Neural cell (in vitro differentiated cells): Measurements from ENCODE around the gene MCUR1. TPM values are rescaled to one million over a fixed set of nuclear protein-coding genes. Genes with fewer than 3 reads are reported as not detected.
"Not testable (repeated sequence)": the region's sequence is repeated elsewhere in the genome, so short reads cannot be mapped to it uniquely, and the experiment has no call there.

ENCODE experiments used
- H2AFZ ChIP-seq: fragments of 200-600, 300-800 bp; sonication (generic), shearing (Covaris generic); 2 replicates; pipeline ENCODE4 v1.6.0; 2014; ENCODE audit warnings: low read depth, mild to moderate bottlenecking, antibody characterized with exemption, low read length, moderate library complexity
- H3F3A ChIP-seq: fragments of 200-600 bp; shearing (Covaris generic); 2 replicates; pipeline ENCODE4 v1.6.1; 2016; ENCODE audit warnings: mild to moderate bottlenecking, moderate library complexity, mixed read lengths, antibody characterized with exemption, low read length; ENCODE audit not compliant: insufficient read depth, poor library complexity, severe bottlenecking
- H3K27ac ChIP-seq: fragments of 200-600, 300-800 bp; sonication (generic), shearing (Covaris generic); 2 replicates; pipeline ENCODE4 v1.5.1; 2014; ENCODE audit warnings: mild to moderate bottlenecking, low read length, moderate library complexity
- H3K27me3 ChIP-seq: fragments of 300-800, 200-600 bp; sonication (generic), shearing (Covaris generic); 2 replicates; pipeline ENCODE4 v1.6.0; 2014; ENCODE audit warnings: mild to moderate bottlenecking, low read depth, low read length, moderate library complexity; ENCODE audit not compliant: insufficient read depth
- H3K36me3 ChIP-seq: fragments of 300-800, 200-600 bp; sonication (generic), shearing (Covaris generic); 2 replicates; pipeline ENCODE4 v1.5.1; 2014; ENCODE audit warnings: mild to moderate bottlenecking, antibody characterized with exemption, low read length, moderate library complexity; ENCODE audit not compliant: insufficient read depth
- H3K4me2 ChIP-seq: fragments of 300-800, 200-600 bp; sonication (generic), shearing (Covaris generic); 2 replicates; pipeline ENCODE4 v1.6.0; 2014; ENCODE audit warnings: mild to moderate bottlenecking, low read length
- H3K4me3 ChIP-seq: fragments of 300-800, 200-600 bp; sonication (generic), shearing (Covaris generic); 2 replicates; pipeline ENCODE4 v1.5.1; 2014; ENCODE audit warnings: mild to moderate bottlenecking, low read length, moderate library complexity
- H3K79me2 ChIP-seq: fragments of 200-600 bp; shearing (Covaris generic); replicated peaks from 2 replicates; pipeline ENCODE4 v1.6.0; 2014; ENCODE audit warnings: mild to moderate bottlenecking, low read length, moderate library complexity; ENCODE audit not compliant: insufficient read depth
- H3K9ac ChIP-seq: fragments of 300-800, 200-600 bp; sonication (generic), shearing (Covaris generic); 2 replicates; pipeline ENCODE4 v1.6.1; 2016; ENCODE audit warnings: mild to moderate bottlenecking, low read length, mixed read lengths
- H3K9me2 ChIP-seq: fragments of 200-600 bp; shearing (Covaris generic); 2 replicates; pipeline ENCODE4 v1.6.1; 2016; ENCODE audit warnings: mild to moderate bottlenecking, low read length, mixed read lengths; ENCODE audit not compliant: insufficient read depth
- H3K9me3 ChIP-seq: fragments of 200-600, 300-800 bp; sonication (generic), shearing (Covaris generic); 2 replicates; pipeline ENCODE4 v1.6.1; 2016; ENCODE audit warnings: mild to moderate bottlenecking, mixed run types, low read length, moderate library complexity, mixed read lengths
- H4K20me1 ChIP-seq: fragments of 200-600 bp; shearing (Covaris generic); 2 replicates; pipeline ENCODE4 v1.6.1; 2016; ENCODE audit warnings: mild to moderate bottlenecking, mixed run types; ENCODE audit not compliant: insufficient read depth
- CTCF ChIP-seq: fragments of 450-650 bp; IDR thresholded peaks from 2 replicates; pipeline ENCODE4 v1.5.1; 2014; ENCODE audit warnings: antibody characterized with exemption, mild to moderate bottlenecking, moderate library complexity; ENCODE audit not compliant: poor library complexity, severe bottlenecking
- EP300 ChIP-seq: fragments of 450-650 bp; conservative IDR thresholded peaks from 2 replicates; pipeline ENCODE4 v1.6.1; 2014; ENCODE audit warnings: antibody characterized with exemption, mild to moderate bottlenecking, moderate library complexity; ENCODE audit not compliant: poor library complexity, severe bottlenecking
- EZH2 ChIP-seq: fragments of 200-600, 300-800 bp; shearing (Covaris generic), sonication (generic); IDR thresholded peaks from 2 replicates; pipeline ENCODE4 v1.6.1; 2014; ENCODE audit warnings: antibody characterized with exemption, low read length, borderline replicate concordance, mild to moderate bottlenecking; ENCODE audit not compliant: insufficient read depth, poor library complexity, severe bottlenecking
- MXI1 ChIP-seq: fragments of 450-650 bp; conservative IDR thresholded peaks from 2 replicates; pipeline ENCODE4 v1.6.1; 2014; ENCODE audit warnings: antibody characterized with exemption, mild to moderate bottlenecking; ENCODE audit not compliant: poor library complexity, severe bottlenecking
- POLR2AphosphoS5 ChIP-seq: IDR thresholded peaks from 2 replicates; pipeline ENCODE4 v1.6.1; 2012
- RAD21 ChIP-seq: fragments of 450-650 bp; conservative IDR thresholded peaks from 2 replicates; pipeline ENCODE4 v1.6.1; 2014; ENCODE audit warnings: antibody characterized with exemption, mild to moderate bottlenecking, moderate library complexity
- REST ChIP-seq: IDR thresholded peaks from 2 replicates; pipeline ENCODE4 v1.6.1; 2012; ENCODE audit warnings: borderline replicate concordance
- SMC3 ChIP-seq: fragments of 450-650 bp; conservative IDR thresholded peaks from 2 replicates; pipeline ENCODE4 v1.6.1; 2014; ENCODE audit warnings: antibody characterized with exemption, mild to moderate bottlenecking, moderate library complexity; ENCODE audit not compliant: poor library complexity
- TAF1 ChIP-seq: IDR thresholded peaks from 2 replicates; pipeline ENCODE4 v1.6.1; 2012; ENCODE audit warnings: low read depth
- polyA plus RNA-seq: library from polyadenylated mRNA; depleted of rRNA; stranded (reverse); fragments of >200 nt; gene quantifications from 2 replicates; pipeline ENCODE4 v1.2.3, GENCODE V29; 2014

Gene MCUR1
- polyA plus RNA-seq, 1 donor from 2014 or later, result 10.0 TPM

GRCh38 chr6:13851330-13851729, 37.0 kb upstream of the MCUR1 start:
- no peaks in the 10 kb centered on the region for H3K9me2 ChIP-seq

GRCh38 chr6:13850690-13851089, 36.3 kb upstream of the MCUR1 start:
- H3K9ac ChIP-seq, H4K20me1 ChIP-seq, H3K9me3 ChIP-seq, H3K27me3 ChIP-seq, H3K9me2 ChIP-seq, H3K36me3 ChIP-seq, H3K27ac ChIP-seq, H3K79me2 ChIP-seq, H3K4me3 ChIP-seq, H3F3A ChIP-seq, H3K4me2 ChIP-seq, H2AFZ ChIP-seq: not testable (repeated sequence)

More at GRCh38 chr6:13851330-13851729, 37.0 kb upstream of the MCUR1 start:
- Histone ChIP-seq H3K79me2 (no peaks in the 10 kb centered on the region), H3F3A (no peaks in the 10 kb centered on the region), H3K27me3 (no peaks in the 10 kb centered on the region), H3K4me3 (no peak overlapping the region), H3K36me3 (no peaks in the 10 kb centered on the region), H3K4me2 (no peak overlapping the region), H3K9ac (no peak overlapping the region), H3K9me3 (no peaks in the 10 kb centered on the region), H2AFZ (no peak overlapping the region), H4K20me1 (no peaks in the 10 kb centered on the region), H3K27ac (no peak overlapping the region)
- TF ChIP-seq EP300 (no peak), POLR2AphosphoS5 (no peak), EZH2 (no peak), REST (no peak), TAF1 (no peak), CTCF (no peak), RAD21 (no peak), MXI1 (no peak), SMC3 (no peak)

GRCh38 chr6:13848522-13849150, 34.3 kb upstream of the MCUR1 start:
- Histone ChIP-seq H3K9me2 (no peaks in the 10 kb centered on the region), H3K36me3 (no peaks in the 10 kb centered on the region), H3K9me3 (no peaks in the 10 kb centered on the region), H3K27me3 (no peaks in the 10 kb centered on the region), H3K9ac (no peak overlapping the region), H3K27ac (no peak overlapping the region), H4K20me1 (no peaks in the 10 kb centered on the region), H3K4me3 (no peak overlapping the region), H3K4me2 (no peak overlapping the region), H3F3A (no peaks in the 10 kb centered on the region), H3K79me2 (no peaks in the 10 kb centered on the region), H2AFZ (no peak overlapping the region)
- TF ChIP-seq REST, result no peak
- TF ChIP-seq EZH2, result no peak
- no peak for TF ChIP-seq TAF1
- no peak for TF ChIP-seq EP300
- no peak for TF ChIP-seq RAD21
- no peak for TF ChIP-seq POLR2AphosphoS5
- TF ChIP-seq SMC3, result no peak
- TF ChIP-seq CTCF, result no peak
- TF ChIP-seq MXI1, result no peak
